Activated naive CD8-positive, alpha-beta T cell (primary cell): ENCODE results near the gene ZNF202.
"Not testable (repeated sequence)": the region's sequence is repeated elsewhere in the genome, so short reads cannot be mapped to it uniquely, and the experiment has no call there.

Source experiments
- H3K27ac Mint-ChIP-seq: one replicate; pipeline ENCODE4 v1.8.0; 2021; ENCODE audit warnings: mixed read lengths
- H3K27me3 Mint-ChIP-seq: one replicate; pipeline ENCODE4 v1.8.0; 2021; ENCODE audit warnings: mixed read lengths
- H3K36me3 Mint-ChIP-seq: one replicate; pipeline ENCODE4 v1.8.0; 2021; ENCODE audit warnings: mixed read lengths
- H3K4me1 Mint-ChIP-seq: one replicate; pipeline ENCODE4 v1.8.0; 2021; ENCODE audit warnings: low read depth, mixed read lengths
- H3K4me3 Mint-ChIP-seq: one replicate; pipeline ENCODE4 v1.8.0; 2021; ENCODE audit warnings: mild to moderate bottlenecking, mixed read lengths
- H3K9me3 Mint-ChIP-seq: one replicate; pipeline ENCODE4 v1.8.0; 2021; ENCODE audit warnings: low read depth, mixed read lengths

The ZNF202 gene

DNA sequence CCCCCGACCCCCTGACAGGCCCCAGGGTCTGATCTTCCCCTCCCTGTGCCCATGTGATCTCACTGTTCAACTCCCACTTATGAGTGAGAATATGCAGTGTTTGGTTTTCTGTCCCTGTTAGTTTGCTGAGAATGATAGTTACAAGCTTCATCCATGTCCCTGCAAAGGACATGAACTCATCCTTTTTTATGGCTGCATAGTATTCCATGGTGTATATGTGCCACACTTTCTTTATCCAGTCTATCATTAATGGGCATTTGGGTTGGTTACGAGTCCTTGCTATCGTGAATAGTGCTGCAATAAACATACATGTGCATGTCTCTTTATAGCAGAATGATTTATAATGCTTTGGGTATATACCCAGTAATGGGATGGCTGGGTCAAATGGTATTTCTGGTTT, 28.8 kb downstream of the ZNF202 start:
- H3K9me3 Mint-ChIP-seq, H3K36me3 Mint-ChIP-seq: not testable (repeated sequence)

GRCh38 chr11:123707606-123708205, 33.8 kb downstream of the ZNF202 start:
- Mint-ChIP-seq H3K9me3 (no peaks in the 10 kb centered on the region), H3K36me3 (no peaks in the 10 kb centered on the region), H3K27me3 (peaks cover 3% of the 10 kb centered on the region), H3K4me3 (no peak overlapping the region), H3K27ac (no peak overlapping the region), H3K4me1 (no peaks in the 10 kb centered on the region)

More for the DNA sequence above, 28.8 kb downstream of the ZNF202 start:
- peaks cover 13% of the 10 kb centered on the region for H3K27me3 Mint-ChIP-seq
- H3K27ac Mint-ChIP-seq, H3K4me1 Mint-ChIP-seq, H3K4me3 Mint-ChIP-seq: not testable (repeated sequence)

DNA sequence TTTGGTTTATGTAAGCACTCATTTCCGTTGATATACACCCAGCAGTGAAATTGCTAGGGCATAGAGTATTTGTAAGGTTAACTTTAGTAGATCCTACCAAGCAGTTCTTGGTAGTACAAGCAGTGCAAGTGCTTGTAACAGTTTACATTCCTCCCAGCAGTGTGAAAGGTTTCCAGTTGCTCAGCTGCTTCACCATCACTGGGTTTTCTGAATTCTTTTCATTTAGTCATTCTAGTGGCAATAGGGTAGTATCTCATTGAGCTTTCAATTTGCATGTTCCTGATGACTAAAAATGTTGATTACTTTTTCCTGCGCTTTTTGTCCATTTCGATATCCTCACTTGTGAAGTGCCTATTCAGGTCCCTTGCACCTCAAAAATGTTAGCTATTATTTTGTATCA, 34.3 kb downstream of the ZNF202 start:
- Mint-ChIP-seq H3K27me3 (peaks cover 3% of the 10 kb centered on the region), H3K36me3 (no peaks in the 10 kb centered on the region), H3K9me3 (no peaks in the 10 kb centered on the region), H3K4me3 (no peak overlapping the region), H3K4me1 (no peaks in the 10 kb centered on the region), H3K27ac (no peak overlapping the region)

DNA sequence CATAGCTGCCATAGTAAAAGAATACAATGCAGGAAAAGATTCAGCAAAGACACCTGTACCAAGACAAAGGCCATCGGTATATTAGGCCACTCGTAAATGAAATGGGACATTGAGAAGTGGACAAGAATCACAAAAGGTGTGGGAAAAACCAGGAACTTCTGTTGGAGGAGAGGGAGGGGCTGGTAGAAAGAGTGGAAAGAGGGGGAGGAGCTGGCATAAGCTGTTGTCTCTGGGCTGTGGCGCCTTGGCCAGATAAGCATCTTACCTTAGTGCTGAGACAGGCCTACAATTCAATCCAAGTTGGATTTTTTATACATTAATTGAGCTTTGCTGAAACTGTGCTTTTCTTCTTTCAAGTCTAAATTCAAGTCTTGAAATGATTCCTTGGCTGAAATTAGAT, 37.1 kb downstream of the ZNF202 start:
- no peaks in the 10 kb centered on the region for H3K9me3 Mint-ChIP-seq
- H3K27me3 Mint-ChIP-seq, result peaks cover 2% of the 10 kb centered on the region
- H3K36me3 Mint-ChIP-seq, result peaks cover 2% of the 10 kb centered on the region
- H3K4me1 Mint-ChIP-seq, result no peaks in the 10 kb centered on the region
- H3K27ac Mint-ChIP-seq, result no peak overlapping the region
- H3K4me3 Mint-ChIP-seq, result no peak overlapping the region

- Mint-ChIP-seq H3K4me3 (no peak overlapping the region), H3K27me3 (peaks cover 5% of the 10 kb centered on the region), H3K27ac (no peak overlapping the region), H3K9me3 (no peaks in the 10 kb centered on the region), H3K36me3 (peaks cover 2% of the 10 kb centered on the region), H3K4me1 (no peaks in the 10 kb centered on the region)
Measured at GRCh38 chr11:123702696-123703095, 38.8 kb downstream of the ZNF202 start.

GRCh38 chr11:123702139-123702538, 39.3 kb downstream of the ZNF202 start:
- Mint-ChIP-seq H3K36me3 (peaks cover 2% of the 10 kb centered on the region), H3K27me3 (peaks cover 6% of the 10 kb centered on the region), H3K27ac (no peak overlapping the region), H3K9me3 (no peaks in the 10 kb centered on the region), H3K4me1 (no peaks in the 10 kb centered on the region), H3K4me3 (no peak overlapping the region)

- Mint-ChIP-seq H3K4me1 (no peaks in the 10 kb centered on the region), H3K36me3 (peaks cover 2% of the 10 kb centered on the region), H3K27me3 (peaks cover 9% of the 10 kb centered on the region), H3K4me3 (no peak overlapping the region), H3K9me3 (no peaks in the 10 kb centered on the region), H3K27ac (no peak overlapping the region)
Measured at GRCh38 chr11:123700772-123701171, 40.7 kb downstream of the ZNF202 start.

DNA sequence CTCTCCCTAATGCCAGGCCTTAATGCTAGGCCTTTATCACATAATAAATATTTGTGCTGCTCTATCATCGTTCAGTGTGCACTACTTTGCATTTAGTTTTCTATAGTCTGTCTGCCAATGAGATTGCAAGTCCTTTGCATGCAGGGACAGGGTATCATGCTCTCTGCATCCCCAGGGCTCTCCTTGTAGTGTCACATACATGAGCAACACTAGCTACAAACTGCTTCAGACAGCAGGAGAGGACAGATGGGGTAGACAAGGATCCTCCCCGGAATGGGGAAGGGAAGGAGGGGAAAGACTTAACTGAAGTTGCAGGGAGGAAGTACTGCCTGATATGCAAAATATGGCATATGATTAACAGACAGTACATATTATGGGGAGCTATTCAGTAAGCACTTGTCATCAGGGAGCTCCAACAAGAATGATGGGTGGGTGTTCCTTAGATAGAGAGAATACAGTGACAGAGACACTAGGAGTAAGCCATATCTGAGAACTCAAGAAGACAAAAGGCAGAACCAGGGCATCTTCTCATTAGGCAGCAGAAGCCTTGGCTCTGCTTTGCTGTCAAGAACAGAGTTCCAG, 42.8 kb downstream of the ZNF202 start:
- no peaks in the 10 kb centered on the region for H3K9me3 Mint-ChIP-seq
- H3K4me1 Mint-ChIP-seq, result no peaks in the 10 kb centered on the region

GRCh38 chr11:123696183-123696582, 45.3 kb downstream of the ZNF202 start:
- Mint-ChIP-seq H3K9me3 (no peaks in the 10 kb centered on the region), H3K4me3 (no peak overlapping the region), H3K36me3 (peaks cover 2% of the 10 kb centered on the region)

More for the DNA sequence above, 42.8 kb downstream of the ZNF202 start:
- Mint-ChIP-seq H3K4me3 (no peak overlapping the region), H3K27ac (no peak overlapping the region), H3K27me3 (peaks cover 15% of the 10 kb centered on the region), H3K36me3 (peaks cover 2% of the 10 kb centered on the region)

DNA sequence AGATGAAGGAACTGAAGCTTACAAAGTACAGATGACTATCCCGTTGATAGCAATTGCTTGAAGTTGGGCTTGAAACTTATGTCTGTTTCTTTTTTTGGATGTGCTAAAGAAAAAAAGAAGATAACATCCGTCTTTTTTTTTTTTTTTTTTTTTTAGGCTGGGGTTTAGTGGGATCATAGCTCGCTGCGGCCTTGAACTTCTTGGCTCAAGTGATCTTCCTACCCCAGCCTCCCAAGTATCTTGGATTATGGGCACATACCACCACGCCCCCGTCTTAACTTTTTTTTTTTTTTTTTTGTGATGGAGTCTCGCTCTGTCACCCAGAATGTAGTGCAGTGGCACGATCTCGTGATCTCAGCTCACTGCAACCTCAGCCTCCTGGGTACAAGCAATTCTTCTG, 46.2 kb downstream of the ZNF202 start:
- H3K4me3 Mint-ChIP-seq, result no peak overlapping the region
- H3K9me3 Mint-ChIP-seq, result no peaks in the 10 kb centered on the region
- H3K27me3 Mint-ChIP-seq, result peaks cover 20% of the 10 kb centered on the region
- H3K4me1 Mint-ChIP-seq, result no peaks in the 10 kb centered on the region
- H3K27ac Mint-ChIP-seq, result no peak overlapping the region
- no peaks in the 10 kb centered on the region for H3K36me3 Mint-ChIP-seq

More at GRCh38 chr11:123696183-123696582, 45.3 kb downstream of the ZNF202 start:
- H3K4me1 Mint-ChIP-seq, result no peaks in the 10 kb centered on the region
- H3K27me3 Mint-ChIP-seq, result peaks cover 17% of the 10 kb centered on the region
- no peak overlapping the region for H3K27ac Mint-ChIP-seq

DNA sequence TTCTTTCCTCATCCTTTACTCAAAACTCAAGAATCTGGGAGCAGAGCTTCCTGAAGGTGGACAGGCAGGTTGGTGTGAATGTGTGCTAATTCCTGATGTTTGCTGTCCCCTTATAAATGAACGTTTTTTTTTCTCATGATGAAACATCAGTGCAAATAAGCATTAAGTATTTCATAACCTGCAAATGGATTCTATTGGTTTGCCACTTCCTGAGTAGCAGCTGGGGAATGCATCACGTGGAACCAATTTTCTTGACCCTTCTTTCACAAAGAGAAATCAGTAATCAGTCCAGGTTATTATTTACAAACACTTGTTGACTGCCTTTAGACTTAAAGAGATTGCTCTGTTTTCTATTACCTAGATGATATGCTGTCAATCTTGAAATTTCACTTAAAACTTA, 46.9 kb downstream of the ZNF202 start:
- H3K9me3 Mint-ChIP-seq, result no peaks in the 10 kb centered on the region
- H3K27ac Mint-ChIP-seq, result no peak overlapping the region
- no peaks in the 10 kb centered on the region for H3K36me3 Mint-ChIP-seq
- H3K4me1 Mint-ChIP-seq, result no peaks in the 10 kb centered on the region
- H3K27me3 Mint-ChIP-seq, result peaks cover 20% of the 10 kb centered on the region
- H3K4me3 Mint-ChIP-seq, result no peak overlapping the region

GRCh38 chr11:123692961-123693360, 48.5 kb downstream of the ZNF202 start:
- Mint-ChIP-seq H3K36me3 (no peaks in the 10 kb centered on the region), H3K27me3 (peaks cover 18% of the 10 kb centered on the region), H3K4me1 (no peaks in the 10 kb centered on the region), H3K4me3 (no peak overlapping the region), H3K27ac (no peak overlapping the region), H3K9me3 (no peaks in the 10 kb centered on the region)

DNA sequence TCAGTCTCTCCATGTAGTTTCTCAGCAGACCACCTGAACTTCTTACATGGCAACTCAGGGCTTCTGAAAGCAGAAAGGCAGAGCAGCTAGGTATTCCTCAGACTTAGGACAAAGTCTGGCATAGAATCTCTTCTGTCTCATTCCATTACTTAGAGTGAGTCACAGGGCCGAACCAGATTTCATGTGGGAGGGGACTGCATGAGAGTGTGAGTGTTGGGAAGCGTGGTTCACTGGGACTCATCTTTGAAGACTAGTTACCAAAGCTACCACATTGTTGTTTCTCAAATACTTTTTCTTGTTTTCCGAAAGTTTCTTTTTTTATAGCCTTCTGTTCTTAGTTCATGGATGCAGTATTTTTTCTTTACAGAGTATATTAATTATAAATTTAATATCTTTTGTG, 51.0 kb downstream of the ZNF202 start:
- Mint-ChIP-seq H3K36me3 (no peaks in the 10 kb centered on the region), H3K4me1 (no peaks in the 10 kb centered on the region), H3K27me3 (peaks cover 14% of the 10 kb centered on the region), H3K27ac (no peak overlapping the region), H3K9me3 (no peaks in the 10 kb centered on the region), H3K4me3 (no peak overlapping the region)

- H3K27ac Mint-ChIP-seq, result no peak overlapping the region
- no peaks in the 10 kb centered on the region for H3K9me3 Mint-ChIP-seq
- H3K4me3 Mint-ChIP-seq, result no peak overlapping the region
- peaks cover 20% of the 10 kb centered on the region for H3K4me1 Mint-ChIP-seq
- H3K36me3 Mint-ChIP-seq, result no peaks in the 10 kb centered on the region
- H3K27me3 Mint-ChIP-seq, result peaks cover 1% of the 10 kb centered on the region
Measured at GRCh38 chr11:123684601-123685000, 56.9 kb downstream of the ZNF202 start.

- H3K27ac Mint-ChIP-seq, result no peak overlapping the region
- no peaks in the 10 kb centered on the region for H3K27me3 Mint-ChIP-seq
- peaks cover 20% of the 10 kb centered on the region for H3K4me1 Mint-ChIP-seq
- H3K4me3 Mint-ChIP-seq, result no peak overlapping the region
- H3K9me3 Mint-ChIP-seq, result no peaks in the 10 kb centered on the region
- H3K36me3 Mint-ChIP-seq, result no peaks in the 10 kb centered on the region
Measured at GRCh38 chr11:123683428-123684170, 57.9 kb downstream of the ZNF202 start.
